Hepatocyte (in vitro differentiated cells): ENCODE data around the gene XPNPEP1. TPM values are rescaled to one million over a fixed set of nuclear protein-coding genes. Genes with fewer than 3 reads are reported as not detected.
A peak's percentile ranks its signal among the peaks of the same experiment; 100 is the strongest.

Experiments
- DNase-seq: peaks from one replicate; pipeline ENCODE4 v3.0.0-alpha.2; 2016; ENCODE audit warnings: low spot score
- H2AFZ ChIP-seq: fragments of 200-600 bp; sonication (generic); 2 replicates; pipeline ENCODE4 v1.6.0; 2016; ENCODE audit warnings: antibody characterized with exemption, mild to moderate bottlenecking
- H3K27ac ChIP-seq: fragments of 200-600 bp; sonication (generic); 2 replicates; pipeline ENCODE4 v1.5.1; 2016; ENCODE audit warnings: mild to moderate bottlenecking
- H3K27me3 ChIP-seq: fragments of 200-600 bp; sonication (generic); 2 replicates; pipeline ENCODE4 v1.6.1; 2016
- H3K36me3 ChIP-seq: fragments of 200-600 bp; sonication (generic); replicated peaks from 2 replicates; pipeline ENCODE4 v1.5.1; 2016; ENCODE audit warnings: low read depth; ENCODE audit not compliant: insufficient read depth
- H3K4me1 ChIP-seq: fragments of 200-600 bp; sonication (generic); 2 replicates; pipeline ENCODE4 v1.5.1; 2016; ENCODE audit warnings: mild to moderate bottlenecking, moderate library complexity; ENCODE audit not compliant: insufficient read depth
- H3K4me2 ChIP-seq: fragments of 200-600 bp; sonication (generic); 2 replicates; pipeline ENCODE4 v1.6.0; 2016
- H3K4me3 ChIP-seq: fragments of 200-600 bp; sonication (generic); 2 replicates; pipeline ENCODE4 v1.5.1; 2016; ENCODE audit warnings: mild to moderate bottlenecking
- H3K79me2 ChIP-seq: fragments of 200-600 bp; sonication (generic); 2 replicates; pipeline ENCODE4 v1.6.0; 2017; ENCODE audit warnings: mild to moderate bottlenecking
- H3K9me2 ChIP-seq: fragments of 200-600 bp; sonication (generic); replicated peaks from 2 replicates; pipeline ENCODE4 v1.6.0; 2017; ENCODE audit warnings: mild to moderate bottlenecking; ENCODE audit not compliant: insufficient read depth
- H3K9me3 ChIP-seq: fragments of 200-600 bp; sonication (generic); 2 replicates; pipeline ENCODE4 v1.5.1; 2016; ENCODE audit warnings: low read depth, mild to moderate bottlenecking
- H4K20me1 ChIP-seq: fragments of 200-600 bp; sonication (generic); 2 replicates; pipeline ENCODE4 v1.6.0; 2016; ENCODE audit warnings: mild to moderate bottlenecking; ENCODE audit not compliant: insufficient read depth, poor library complexity, severe bottlenecking
- EZH2 ChIP-seq: fragments of 200-600 bp; sonication (generic); IDR thresholded peaks from 2 replicates; pipeline ENCODE4 v1.6.1; 2016; ENCODE audit warnings: antibody characterized with exemption, mild to moderate bottlenecking, borderline replicate concordance
- EZH2phosphoT487 ChIP-seq: fragments of 200-600 bp; sonication (generic); IDR thresholded peaks from one replicate; pipeline ENCODE4 v1.6.1; 2018; ENCODE audit warnings: antibody characterized with exemption, mild to moderate bottlenecking, low read depth, moderate library complexity; ENCODE audit not compliant: unreplicated experiment, severe bottlenecking
- WGBS: methylation state at CpG from one replicate; pipeline ENCODE4 v1.1.6; 2016; ENCODE audit warnings: low lambda C conversion rate; ENCODE audit errors: missing lambda C conversion rate; 5-methylcytosine and 5-hydroxymethylcytosine counted together
- polyA plus RNA-seq: library from polyadenylated mRNA; unstranded; fragments of >200 nt; fragmentation: Nextera tagmentation; extraction: Ambion mirVana; gene quantifications from 2 replicates; pipeline ENCODE4 v1.2.1, GENCODE V29; 2016
- total RNA-seq: library from RNA; depleted of rRNA; stranded (reverse); fragments of >200 nt; gene quantifications from 2 replicates; pipeline ENCODE4 v1.2.3, GENCODE V29; 2014
- TF ChIP-seq, protein P1 (sequence below): fragments of 200-600 bp; sonication (generic); IDR thresholded peaks from 2 replicates; pipeline ENCODE4 v1.5.1; 2016; ENCODE audit warnings: antibody characterized with exemption, mild to moderate bottlenecking; ENCODE audit not compliant: poor library complexity

Gene XPNPEP1
- total and polyA plus RNA-seq, 2 experiments from 2014 or later, result 55.5 to 99.4 TPM

DNA sequence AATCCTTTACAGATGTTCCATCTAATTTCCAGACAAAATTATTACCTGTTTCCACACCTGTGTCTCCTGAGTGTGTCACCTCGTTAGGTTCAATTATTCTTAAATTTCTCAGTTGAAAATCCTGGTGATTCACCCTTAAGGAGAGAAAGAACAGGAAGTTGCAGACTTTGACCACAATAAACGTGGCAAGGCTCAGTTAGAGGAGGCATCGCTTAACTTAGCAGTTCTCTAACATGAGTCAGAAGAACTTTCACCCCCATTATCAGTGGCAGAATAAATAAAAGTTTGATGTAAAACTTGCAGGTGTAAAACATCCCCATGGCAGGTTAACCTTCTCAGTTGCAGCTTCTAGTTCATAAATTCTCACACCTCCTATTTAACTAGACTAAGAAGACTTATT is 8.3 kb downstream of the XPNPEP1 start:
- Histone ChIP-seq H3K79me2 (peaks cover 85% of the 10 kb centered on the region), H3K4me3 (no peak overlapping the region), H2AFZ (no peak overlapping the region), H3K4me1 (peaks cover 43% of the 10 kb centered on the region), H4K20me1 (no peaks in the 10 kb centered on the region), H3K9me3 (no peaks in the 10 kb centered on the region), H3K27me3 (no peaks in the 10 kb centered on the region), H3K36me3 (no peaks in the 10 kb centered on the region), H3K9me2 (no peaks in the 10 kb centered on the region), H3K27ac (peak overlapping the region; percentile 93), H3K4me2 (peak overlapping the region; percentile 48)
- TF ChIP-seq, protein P1, sequence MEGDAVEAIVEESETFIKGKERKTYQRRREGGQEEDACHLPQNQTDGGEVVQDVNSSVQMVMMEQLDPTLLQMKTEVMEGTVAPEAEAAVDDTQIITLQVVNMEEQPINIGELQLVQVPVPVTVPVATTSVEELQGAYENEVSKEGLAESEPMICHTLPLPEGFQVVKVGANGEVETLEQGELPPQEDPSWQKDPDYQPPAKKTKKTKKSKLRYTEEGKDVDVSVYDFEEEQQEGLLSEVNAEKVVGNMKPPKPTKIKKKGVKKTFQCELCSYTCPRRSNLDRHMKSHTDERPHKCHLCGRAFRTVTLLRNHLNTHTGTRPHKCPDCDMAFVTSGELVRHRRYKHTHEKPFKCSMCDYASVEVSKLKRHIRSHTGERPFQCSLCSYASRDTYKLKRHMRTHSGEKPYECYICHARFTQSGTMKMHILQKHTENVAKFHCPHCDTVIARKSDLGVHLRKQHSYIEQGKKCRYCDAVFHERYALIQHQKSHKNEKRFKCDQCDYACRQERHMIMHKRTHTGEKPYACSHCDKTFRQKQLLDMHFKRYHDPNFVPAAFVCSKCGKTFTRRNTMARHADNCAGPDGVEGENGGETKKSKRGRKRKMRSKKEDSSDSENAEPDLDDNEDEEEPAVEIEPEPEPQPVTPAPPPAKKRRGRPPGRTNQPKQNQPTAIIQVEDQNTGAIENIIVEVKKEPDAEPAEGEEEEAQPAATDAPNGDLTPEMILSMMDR, result no peak
- TF ChIP-seq EZH2phosphoT487 (no peak), EZH2 (no peak)
- DNase-seq, result peak; percentile 83
- 46% methylated on average over 3 of the region's 3 CpGs for WGBS

DNA sequence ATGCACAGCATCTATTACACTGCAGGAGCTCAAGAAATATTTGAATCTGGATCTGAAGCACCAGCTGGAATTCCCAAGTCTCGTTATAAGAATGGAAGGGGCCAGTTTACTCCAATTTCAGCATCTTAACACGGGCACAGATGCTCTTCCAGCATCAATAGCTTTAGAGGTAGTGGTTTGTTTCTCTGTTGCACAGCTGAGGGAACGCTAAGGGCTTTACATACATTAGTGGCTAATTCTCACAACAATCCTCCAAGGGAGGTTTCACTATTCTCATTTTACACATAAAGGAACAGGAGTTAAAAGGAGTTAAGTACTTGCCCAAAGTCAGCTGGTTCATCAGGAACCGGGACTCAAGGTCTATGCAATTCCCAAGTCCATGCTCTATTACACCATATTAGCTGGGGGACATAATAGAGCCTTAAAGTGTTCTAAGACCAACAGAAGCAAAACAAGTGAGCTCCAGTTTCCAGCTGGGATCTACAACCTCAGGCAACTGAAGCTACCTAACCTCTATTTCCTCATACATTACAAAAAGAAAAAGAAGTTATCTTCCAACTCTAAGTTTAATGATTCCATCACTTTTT is 9.9 kb downstream of the XPNPEP1 start:
- H3K27ac ChIP-seq, result peak overlapping the region; percentile 90
- 76% methylated on average over 4 of the region's 4 CpGs for WGBS
- peaks cover 85% of the 10 kb centered on the region for H3K79me2 ChIP-seq
- peak overlapping the region; percentile 48 for H3K4me2 ChIP-seq
- TF ChIP-seq EZH2, result no peak
- TF ChIP-seq EZH2phosphoT487, result no peak
- TF ChIP-seq, protein P1, result no peak
- H3K27me3 ChIP-seq, result no peaks in the 10 kb centered on the region
- H3K9me2 ChIP-seq, result no peaks in the 10 kb centered on the region
- DNase-seq, result no peak
- H3K4me3 ChIP-seq, result no peak overlapping the region
- H3K36me3 ChIP-seq, result no peaks in the 10 kb centered on the region
- H3K4me1 ChIP-seq, result peaks cover 43% of the 10 kb centered on the region
- no peak overlapping the region for H2AFZ ChIP-seq
- H4K20me1 ChIP-seq, result no peaks in the 10 kb centered on the region
- H3K9me3 ChIP-seq, result no peaks in the 10 kb centered on the region

DNA sequence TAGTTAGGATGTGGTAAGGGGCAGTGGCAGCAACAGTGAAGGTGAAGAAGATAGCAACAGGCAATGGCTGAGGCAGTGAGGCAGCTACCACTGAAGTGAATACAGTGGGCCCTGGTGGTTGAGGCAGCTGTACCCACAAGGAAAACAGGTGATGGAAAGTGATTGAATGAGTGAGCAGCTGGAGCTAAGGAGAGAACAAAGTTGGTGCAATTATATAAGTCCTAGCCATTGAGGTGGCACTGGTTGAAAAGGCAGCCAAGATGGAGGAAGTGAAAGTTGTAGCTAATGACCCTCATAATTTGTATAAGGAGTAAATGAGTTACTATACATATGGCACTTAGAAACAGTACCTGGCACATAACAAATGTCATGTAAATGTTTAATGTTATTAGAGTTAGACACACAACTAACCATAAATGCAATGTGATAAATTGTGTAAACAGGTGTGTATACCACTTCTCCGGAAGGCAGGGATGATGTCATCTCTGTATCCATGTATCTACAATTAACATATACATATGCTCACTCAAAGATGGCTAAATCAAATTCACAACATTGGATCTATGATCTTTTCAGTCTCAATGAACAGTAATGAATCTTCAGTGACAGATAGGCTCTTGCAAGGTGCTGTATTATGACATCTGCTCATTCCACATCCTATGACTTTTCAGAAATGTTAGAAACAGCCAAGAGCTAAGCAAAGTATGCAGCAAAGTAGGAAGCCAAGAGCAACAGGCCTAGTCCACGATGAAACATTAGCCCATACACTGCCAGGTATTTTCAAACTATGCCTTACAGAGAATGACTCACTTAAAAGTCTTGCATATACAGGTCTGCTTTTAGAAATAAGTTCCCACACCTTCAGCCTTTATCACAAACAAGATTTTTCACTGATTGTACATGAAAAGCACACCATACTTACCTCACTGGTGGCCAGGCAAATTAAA is 10.7 kb downstream of the XPNPEP1 start:
- H3K4me3 ChIP-seq, result no peak overlapping the region
- H3K4me1 ChIP-seq, result peaks cover 43% of the 10 kb centered on the region
- H4K20me1 ChIP-seq, result no peaks in the 10 kb centered on the region
- H2AFZ ChIP-seq, result no peak overlapping the region
- no peak for TF ChIP-seq EZH2phosphoT487
- TF ChIP-seq, protein P1, result no peak
- no peak for TF ChIP-seq EZH2
- H3K79me2 ChIP-seq, result peaks cover 85% of the 10 kb centered on the region
- no peaks in the 10 kb centered on the region for H3K9me3 ChIP-seq
- H3K4me2 ChIP-seq, result peak overlapping the region; percentile 48
- H3K36me3 ChIP-seq, result no peaks in the 10 kb centered on the region
- peak; percentile 28 for DNase-seq
- H3K27ac ChIP-seq, result peak overlapping the region; percentile 90
- no peaks in the 10 kb centered on the region for H3K9me2 ChIP-seq
- 57% methylated on average over 2 of the region's 2 CpGs for WGBS
- H3K27me3 ChIP-seq, result no peaks in the 10 kb centered on the region
